NCI-H526 treated with DMSO at 0.1 percent for 48 hours (cell line): Measurements from ENCODE around the gene MSANTD7.

ENCODE experiments used
- DNase-seq: peaks from one replicate; lab custom pipeline; 2025; lab: John Stamatoyannopoulos, UW

MSANTD7 gene

GRCh38 chr10:14880229-14880628 lies 42.1 kb downstream of the MSANTD7 start:
- no peak for DNase-seq

DNA sequence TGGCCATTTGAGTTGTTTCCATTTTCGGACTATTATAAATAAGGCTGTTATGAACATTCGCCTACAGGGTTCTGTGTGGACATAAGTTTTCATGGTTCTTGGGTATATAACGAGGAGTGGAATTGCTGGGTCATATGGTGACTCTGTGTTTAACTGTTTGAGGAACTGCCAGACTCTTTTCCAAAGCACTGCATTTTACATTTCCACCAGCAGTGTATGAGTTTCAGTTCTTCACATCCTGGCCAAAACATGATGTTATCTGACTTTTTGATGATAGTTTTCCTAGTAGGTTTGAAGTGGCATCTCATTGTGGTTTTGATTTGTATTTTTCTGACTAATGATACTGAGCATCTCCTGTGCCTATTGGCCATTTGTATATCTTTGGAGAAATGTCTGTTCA lies 46.0 kb downstream of the MSANTD7 start:
- DNase-seq: no peak
